Right cardiac atrium (tissue), 5 donors: ENCODE data around the gene CSH1. TPM values are rescaled to one million over a fixed set of nuclear protein-coding genes. Genes with fewer than 3 reads are reported as not detected.
A peak's percentile ranks its signal among the peaks of the same experiment; 100 is the strongest.
"Not testable (repeated sequence)": the region's sequence is repeated elsewhere in the genome, so short reads cannot be mapped to it uniquely, and the experiment has no call there.

Source experiments
- ATAC-seq, 2 donors: fragments of 200-7000 bp; cut with Tn5 transposase; one replicate each; pipeline versions ENCODE4 v1.8.0 to v1.9.1; 2020; ENCODE audit warnings: moderate library complexity in 2 of 2, mild to moderate bottlenecking in 1 of 2
- DNase-seq, 3 donors: peaks; one replicate each; pipeline ENCODE4 v3.0.0-alpha.2; 2020
- H3K27ac ChIP-seq: one replicate; pipeline ENCODE4 v1.5.1; 2013; ENCODE audit warnings: mild to moderate bottlenecking, low read length, control low read depth, moderate library complexity
- H3K27me3 ChIP-seq: one replicate; pipeline ENCODE4 v1.6.1; 2013; ENCODE audit not compliant: control insufficient read depth, insufficient read depth
- H3K4me1 ChIP-seq: one replicate; pipeline ENCODE4 v1.6.1; 2013; ENCODE audit warnings: low read length; ENCODE audit not compliant: control insufficient read depth, insufficient read depth
- H3K4me3 ChIP-seq: one replicate; pipeline ENCODE4 v1.5.1; 2013; ENCODE audit warnings: low read length, control low read depth
- H3K9me3 ChIP-seq: one replicate; pipeline ENCODE4 v1.6.1; 2013; ENCODE audit warnings: low read length; ENCODE audit not compliant: control insufficient read depth
- WGBS: extraction: QIAGEN DNeasy Blood & Tissue Kit; methylation state at CpG from one replicate; pipeline ENCODE4 v1.1.7; 2013; 5-methylcytosine and 5-hydroxymethylcytosine counted together
- intact Hi-C, 4 donors: fragments of 100-400 bp; cut with DNase I; formaldehyde crosslinking; loops; one replicate each; pipeline versions ENCODE4 v1.11.0 to v1.14.0; 2022 to 2023
- long read RNA-seq, 4 donors: library from polyadenylated mRNA; unstranded; transcript quantifications; one replicate each; pipeline ENCODE4 v2.0.0, GENCODE V29; 2020 to 2021
- polyA plus RNA-seq: library from polyadenylated mRNA; stranded (reverse); fragments of 200-250 nt; gene quantifications from one replicate; pipeline ENCODE4 v1.2.3, GENCODE V29; 2013
- total RNA-seq, 4 donors: library from RNA; stranded (reverse); fragmentation: NEBNext Ultra II Directional; extraction: Animal tissue kit (Norgen Biotek cat#: 25700); gene quantifications; one replicate each; pipeline ENCODE4 v1.2.1, GENCODE V29; 2021
- donor health status: healthy with polysubstance abuse.
- donor health status: DM: no; HTN: yes; CAD: no.
- donor health status: DM: no; HTN: no; CAD: no.
- donor health status: DM: no; HTN: yes; CAD: no; lungs with severe emphysema.
- donor health status: DM: yes; HTN: yes; CAD: no.

The CSH1 gene
- total RNA-seq (not detected), polyA plus RNA-seq (not detected)
- long read RNA-seq, donor 1, result 0 reads
- long read RNA-seq, donor 2, result 0 reads
- long read RNA-seq, donor 3, result 0 reads
- long read RNA-seq, donor 4, result 0 reads

GRCh38 chr17:63896524-63897354 lies at the start of gene CSH1:
TSS of gene CSH1 (minus strand) at chr17:63896574. CDS start at chr17:63896511, 63 bp downstream.
- H3K27ac ChIP-seq, ATAC-seq, H3K4me1 ChIP-seq, H3K9me3 ChIP-seq, H3K4me3 ChIP-seq, H3K27me3 ChIP-seq, DNase-seq, intact Hi-C loops: not testable (repeated sequence)
- WGBS, result 81% methylated on average over 9 of the region's 14 CpGs

DNA sequence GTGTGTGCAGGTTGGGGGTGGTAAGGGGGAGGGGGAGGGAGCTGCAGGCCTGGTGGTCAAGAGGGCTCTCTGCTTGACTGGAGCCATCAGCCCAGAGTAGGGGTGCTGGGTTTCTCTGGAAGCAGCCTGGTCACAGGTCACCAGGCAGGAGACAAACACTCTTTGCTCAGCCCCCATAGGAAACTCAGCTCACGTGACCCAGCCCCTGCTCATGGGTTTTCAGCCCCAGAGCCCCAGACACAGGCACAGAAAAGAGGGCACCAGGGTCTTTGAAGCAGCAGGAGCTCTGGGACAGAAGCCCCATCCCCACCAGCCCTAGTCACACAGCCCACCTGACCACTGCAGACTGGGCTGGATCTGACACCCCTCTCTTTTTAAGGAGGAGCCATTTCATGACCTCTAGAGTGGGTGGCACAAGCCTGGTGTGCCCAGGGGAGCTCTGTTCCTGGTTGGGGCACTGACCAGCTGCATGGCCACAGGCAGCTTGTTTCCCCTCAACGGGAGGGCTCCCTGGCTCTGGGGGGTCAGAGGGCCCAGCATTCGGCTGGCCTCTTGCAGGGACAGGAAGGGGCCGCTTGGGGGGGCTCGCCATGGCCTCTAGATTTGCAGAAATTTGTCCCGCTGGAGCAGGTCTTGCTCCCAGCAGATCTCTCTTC lies 49.5 kb upstream of the CSH1 start:
- Histone ChIP-seq H3K4me1 (no peaks in the 10 kb centered on the region), H3K27ac (no peak overlapping the region), H3K9me3 (no peaks in the 10 kb centered on the region), H3K4me3 (no peak overlapping the region), H3K27me3 (no peaks in the 10 kb centered on the region)
- DNase-seq, result no peak
- no peak for ATAC-seq
- intact Hi-C loops, result loop anchor here in 3 of 4 donors (5.0 kb wide), 3 partner anchors 34 to 46 kb away; partner anchors contain the start of gene CSHL1 (in 1 of the 3)
- 60% methylated on average over 6 of the region's 6 CpGs for WGBS

GRCh38 chr17:63944736-63945499 lies 48.5 kb upstream of the CSH1 start:
- Histone ChIP-seq H3K9me3 (no peaks in the 10 kb centered on the region), H3K4me1 (no peaks in the 10 kb centered on the region), H3K4me3 (no peak overlapping the region), H3K27ac (no peak overlapping the region), H3K27me3 (no peaks in the 10 kb centered on the region)
- ATAC-seq (no peak), DNase-seq (peak in 1 of 3 donors; percentile 48)
- intact Hi-C loops, result loop anchor here in 3 of 4 donors (5.0 kb wide), 3 partner anchors 33 to 47 kb away; partner anchors contain the start of gene CSHL1 (in 1 of the 3)
- WGBS, result 87% methylated on average over 24 of the region's 24 CpGs

DNA sequence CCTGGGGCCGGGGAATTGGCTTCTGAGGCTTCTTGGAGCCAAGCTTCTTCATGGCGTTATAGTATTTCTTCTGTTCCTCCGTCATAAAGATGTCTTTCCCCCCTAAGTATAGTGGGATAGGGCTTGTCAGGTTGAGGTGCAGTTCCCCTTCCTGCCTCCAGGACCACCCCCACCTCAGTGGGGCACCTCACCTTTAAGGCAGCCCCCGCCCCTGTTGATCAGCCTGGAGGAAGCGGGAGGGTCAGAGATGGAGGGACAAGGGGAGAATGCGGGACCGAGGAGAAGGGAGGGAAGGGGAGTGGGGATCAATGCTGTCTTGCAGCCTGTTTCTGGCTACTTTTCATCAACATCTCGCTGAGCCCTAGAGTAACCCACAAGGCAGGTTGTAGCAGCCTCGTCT lies 47.4 kb upstream of the CSH1 start:
- H3K4me3 ChIP-seq, result no peak overlapping the region
- no peaks in the 10 kb centered on the region for H3K4me1 ChIP-seq
- no peak for DNase-seq
- intact Hi-C loops, result no loop called here
- no peak overlapping the region for H3K27ac ChIP-seq
- H3K9me3 ChIP-seq, result no peaks in the 10 kb centered on the region
- no peak for ATAC-seq
- H3K27me3 ChIP-seq, result no peaks in the 10 kb centered on the region
- WGBS, result 78% methylated on average over 9 of the region's 9 CpGs

- no peaks in the 10 kb centered on the region for H3K4me1 ChIP-seq
- WGBS, result 95% methylated on average over 21 of the region's 21 CpGs
- intact Hi-C loops, result no loop called here
- no peak overlapping the region for H3K27ac ChIP-seq
- DNase-seq (peak in 1 of 3 donors; percentile 22), ATAC-seq (no peak)
- H3K27me3 ChIP-seq, result no peaks in the 10 kb centered on the region
- no peaks in the 10 kb centered on the region for H3K9me3 ChIP-seq
- no peak overlapping the region for H3K4me3 ChIP-seq
These were observed 46.1 kb upstream of the CSH1 start for GRCh38 chr17:63942309-63942985.

GRCh38 chr17:63941751-63942150 lies 45.4 kb upstream of the CSH1 start:
- Histone ChIP-seq H3K27ac (no peak overlapping the region), H3K4me3 (no peak overlapping the region), H3K27me3 (no peaks in the 10 kb centered on the region), H3K4me1 (no peaks in the 10 kb centered on the region), H3K9me3 (no peaks in the 10 kb centered on the region)
- intact Hi-C loops, result no loop called here
- peak in 1 of 3 donors; percentile 20 for DNase-seq
- 93% methylated on average over 23 of the region's 23 CpGs for WGBS
- ATAC-seq, result no peak

DNA sequence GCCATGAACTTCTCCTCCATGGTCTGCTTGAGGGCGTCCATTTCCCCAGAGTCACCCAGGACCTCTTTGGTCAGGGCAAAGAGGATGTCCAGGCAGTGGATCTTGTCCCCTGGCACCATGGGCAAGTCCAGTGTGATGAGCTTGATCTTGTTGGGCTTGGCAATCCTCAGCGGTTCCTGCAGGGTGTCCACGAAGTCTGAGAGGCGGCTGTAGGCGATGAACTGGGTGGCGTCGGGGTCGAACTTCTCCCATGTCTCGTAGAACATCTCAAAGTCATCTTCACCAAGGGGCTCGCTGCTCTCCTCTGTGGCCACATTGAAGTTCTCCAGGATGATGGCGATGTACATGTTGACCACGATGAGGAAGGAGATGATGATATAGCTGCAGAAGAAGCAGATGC lies 44.8 kb upstream of the CSH1 start:
- 96% methylated on average over 12 of the region's 12 CpGs for WGBS
- intact Hi-C loops, result no loop called here
- DNase-seq (no peak), ATAC-seq (no peak)
- H3K4me1 ChIP-seq, result no peaks in the 10 kb centered on the region
- no peak overlapping the region for H3K4me3 ChIP-seq
- no peak overlapping the region for H3K27ac ChIP-seq
- H3K27me3 ChIP-seq, result no peaks in the 10 kb centered on the region
- no peaks in the 10 kb centered on the region for H3K9me3 ChIP-seq

GRCh38 chr17:63940584-63940983 lies 44.2 kb upstream of the CSH1 start:
- Histone ChIP-seq H3K9me3 (no peaks in the 10 kb centered on the region), H3K4me1 (no peaks in the 10 kb centered on the region), H3K27ac (no peak overlapping the region), H3K4me3 (no peak overlapping the region), H3K27me3 (no peaks in the 10 kb centered on the region)
- peak in 1 of 2 donors; percentile 13 for ATAC-seq
- peak in 1 of 3 donors; percentile 50 for DNase-seq
- WGBS, result 96% methylated on average over 14 of the region's 14 CpGs
- intact Hi-C loops, result no loop called here

- WGBS, result 68% methylated on average over 6 of the region's 6 CpGs
These were observed 43.5 kb upstream of the CSH1 start for GRCh38 chr17:63939884-63940283.

GRCh38 chr17:63939401-63939800 lies 43.0 kb upstream of the CSH1 start:
- no peak overlapping the region for H3K4me3 ChIP-seq
- intact Hi-C loops, result no loop called here
- no peaks in the 10 kb centered on the region for H3K27me3 ChIP-seq
- H3K9me3 ChIP-seq, result no peaks in the 10 kb centered on the region
- no peaks in the 10 kb centered on the region for H3K4me1 ChIP-seq
- 92% methylated on average over 9 of the region's 9 CpGs for WGBS
- no peak overlapping the region for H3K27ac ChIP-seq
- DNase-seq, result peak in 1 of 3 donors; percentile 28
- no peak for ATAC-seq

More at GRCh38 chr17:63939884-63940283, 43.5 kb upstream of the CSH1 start:
- intact Hi-C loops, result no loop called here
- Histone ChIP-seq H3K27me3 (no peaks in the 10 kb centered on the region), H3K4me3 (no peak overlapping the region), H3K27ac (no peak overlapping the region), H3K4me1 (no peaks in the 10 kb centered on the region), H3K9me3 (no peaks in the 10 kb centered on the region)
- ATAC-seq (no peak), DNase-seq (peak in 1 of 3 donors; percentile 28)
